Smooth muscle cell of the umbilical artery (primary cell): ENCODE results near the gene IREB2. TPM values are rescaled to one million over a fixed set of nuclear protein-coding genes. Genes with fewer than 3 reads are reported as not detected.

Experiments used
- total RNA-seq: library from RNA; depleted of rRNA; stranded (reverse); fragments of >200 nt; gene quantifications from 2 replicates; pipeline ENCODE4 v1.2.3, GENCODE V29; 2014

The IREB2 gene, protein sequence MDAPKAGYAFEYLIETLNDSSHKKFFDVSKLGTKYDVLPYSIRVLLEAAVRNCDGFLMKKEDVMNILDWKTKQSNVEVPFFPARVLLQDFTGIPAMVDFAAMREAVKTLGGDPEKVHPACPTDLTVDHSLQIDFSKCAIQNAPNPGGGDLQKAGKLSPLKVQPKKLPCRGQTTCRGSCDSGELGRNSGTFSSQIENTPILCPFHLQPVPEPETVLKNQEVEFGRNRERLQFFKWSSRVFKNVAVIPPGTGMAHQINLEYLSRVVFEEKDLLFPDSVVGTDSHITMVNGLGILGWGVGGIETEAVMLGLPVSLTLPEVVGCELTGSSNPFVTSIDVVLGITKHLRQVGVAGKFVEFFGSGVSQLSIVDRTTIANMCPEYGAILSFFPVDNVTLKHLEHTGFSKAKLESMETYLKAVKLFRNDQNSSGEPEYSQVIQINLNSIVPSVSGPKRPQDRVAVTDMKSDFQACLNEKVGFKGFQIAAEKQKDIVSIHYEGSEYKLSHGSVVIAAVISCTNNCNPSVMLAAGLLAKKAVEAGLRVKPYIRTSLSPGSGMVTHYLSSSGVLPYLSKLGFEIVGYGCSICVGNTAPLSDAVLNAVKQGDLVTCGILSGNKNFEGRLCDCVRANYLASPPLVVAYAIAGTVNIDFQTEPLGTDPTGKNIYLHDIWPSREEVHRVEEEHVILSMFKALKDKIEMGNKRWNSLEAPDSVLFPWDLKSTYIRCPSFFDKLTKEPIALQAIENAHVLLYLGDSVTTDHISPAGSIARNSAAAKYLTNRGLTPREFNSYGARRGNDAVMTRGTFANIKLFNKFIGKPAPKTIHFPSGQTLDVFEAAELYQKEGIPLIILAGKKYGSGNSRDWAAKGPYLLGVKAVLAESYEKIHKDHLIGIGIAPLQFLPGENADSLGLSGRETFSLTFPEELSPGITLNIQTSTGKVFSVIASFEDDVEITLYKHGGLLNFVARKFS
- 30.0 and 43.4 TPM in 2 replicates for total RNA-seq

DNA sequence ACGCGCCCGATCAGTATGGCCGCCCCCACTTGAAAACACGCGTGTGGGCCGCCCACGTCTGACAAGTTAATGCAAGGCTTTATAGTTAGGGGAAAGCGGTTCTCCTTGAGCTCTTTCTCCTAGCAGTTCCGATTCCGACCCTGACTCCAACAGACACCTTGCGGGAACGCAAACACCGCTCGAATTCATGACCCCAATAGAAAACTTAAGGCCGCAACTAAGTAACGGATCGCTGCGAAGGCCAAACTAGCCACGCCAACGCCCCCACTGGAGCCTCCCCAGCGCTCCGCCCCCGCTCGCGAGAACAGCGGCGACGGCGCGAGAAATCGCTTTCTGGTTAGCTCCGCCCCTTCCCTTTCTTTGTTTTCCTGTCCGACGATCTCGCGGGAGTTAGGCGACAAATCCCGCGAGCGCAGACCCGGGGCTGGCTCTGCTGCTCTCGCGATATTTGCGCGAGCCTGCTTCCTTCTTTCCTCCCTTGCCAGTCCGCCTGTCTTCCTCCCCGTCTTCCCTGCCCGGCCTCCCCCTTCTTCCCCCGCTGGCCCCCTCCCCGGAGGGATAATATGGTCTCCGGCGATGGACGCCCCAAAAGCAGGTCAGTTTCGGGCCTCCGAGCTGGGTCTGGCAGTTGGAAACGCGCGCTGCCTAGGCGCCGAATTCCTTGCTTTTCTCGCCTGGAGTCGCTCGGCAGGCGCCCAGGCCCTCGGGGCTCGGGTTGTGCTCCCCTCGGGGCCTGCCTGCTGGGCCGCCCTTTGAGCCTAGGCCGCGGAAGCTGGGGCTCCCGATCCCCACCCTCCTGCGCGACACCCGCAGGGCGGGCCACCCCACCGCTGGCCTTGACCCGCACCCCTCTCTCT lies at the start of gene IREB2:
TSS of gene IREB2 (plus strand) at position 455 of the 857 bp plus-strand sequence. CDS start at position 577, 122 bp downstream.

DNA sequence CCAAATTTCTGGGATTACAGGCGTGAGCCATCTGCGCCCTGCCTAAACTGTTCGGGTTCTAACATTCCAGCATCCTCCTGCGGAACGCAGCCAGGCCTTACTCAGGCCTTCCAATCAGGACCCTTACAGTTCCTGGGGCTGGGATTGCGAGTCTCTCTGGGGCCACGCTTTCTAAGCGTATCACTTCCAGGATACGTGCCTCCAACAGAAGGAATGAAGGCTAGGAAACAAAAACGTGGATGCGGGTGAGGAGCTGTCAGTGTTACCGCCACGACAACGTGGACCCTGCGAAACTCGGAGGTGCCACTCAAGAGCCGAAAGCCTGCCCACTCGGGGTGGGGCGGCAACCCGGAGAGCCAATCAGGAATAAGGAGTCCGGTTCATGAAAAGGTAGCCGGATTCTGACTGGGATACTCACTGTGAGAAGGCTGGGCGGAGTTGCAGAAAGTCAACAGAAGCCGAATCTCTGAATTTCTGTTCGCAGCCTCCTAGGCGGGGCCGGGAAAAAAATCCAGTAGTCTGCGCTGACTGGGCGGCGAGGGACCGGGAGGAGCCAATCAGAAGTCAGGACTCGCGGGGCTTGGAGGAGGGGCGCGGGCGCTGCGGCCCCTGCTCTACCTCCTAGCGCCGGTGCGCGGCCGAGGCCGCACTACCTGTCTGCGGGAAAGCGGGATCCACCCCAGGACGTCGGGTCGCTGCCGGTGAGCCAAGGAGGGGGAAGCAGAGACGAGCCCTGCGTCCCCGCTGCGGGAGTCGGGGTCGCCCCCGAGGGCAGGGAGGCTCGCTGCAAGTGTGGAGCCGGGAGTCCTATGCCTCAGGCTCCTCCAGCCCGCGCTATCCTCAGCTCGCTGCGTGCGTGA lies 69.2 kb downstream of the IREB2 start, which contains the start of gene HYKK:
TSS of gene HYKK (plus strand) at position 607 of the 860 bp plus-strand sequence. CDS start 5,512 bp downstream, outside the sequence.

DNA sequence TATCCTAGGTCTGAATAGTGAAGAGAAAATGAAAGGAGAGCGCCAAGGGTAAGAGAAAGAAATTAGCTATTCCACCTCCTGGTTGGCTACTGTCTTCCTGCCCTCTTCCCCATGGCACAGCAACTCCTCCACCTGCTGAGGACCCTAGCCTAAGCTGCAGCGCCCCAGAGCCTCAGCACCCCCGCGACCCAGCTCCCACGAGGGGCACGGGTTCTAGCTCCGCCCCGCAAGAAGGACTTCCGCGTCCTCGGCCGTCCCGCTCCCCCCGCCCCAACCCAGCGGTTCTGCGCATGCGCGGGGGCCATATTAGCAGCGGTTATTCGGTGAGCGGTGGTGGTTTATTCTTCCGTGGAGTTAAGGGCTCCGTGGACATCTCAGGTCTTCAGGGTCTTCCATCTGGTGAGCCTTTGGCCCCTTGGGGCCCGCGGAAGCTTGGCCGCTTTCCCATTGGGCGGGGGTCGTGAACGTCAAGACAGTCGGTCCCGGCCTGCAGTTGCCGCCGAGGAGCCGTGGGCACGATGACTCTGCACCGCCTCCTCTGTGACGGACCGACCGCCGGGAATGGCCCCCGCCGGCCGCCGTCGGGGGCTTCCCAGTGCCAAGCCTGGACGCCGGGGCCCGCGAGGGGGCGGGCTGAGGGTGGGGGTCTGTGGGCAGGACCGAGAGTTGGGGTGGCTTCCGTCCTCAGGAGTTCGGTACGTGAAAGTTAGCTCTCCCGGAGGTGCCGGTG lies 102.3 kb downstream of the IREB2 start, which contains the start of gene PSMA4:
TSS of gene PSMA4 (plus strand) at position 304 of the 730 bp plus-strand sequence. CDS start 1,484 bp downstream, outside the sequence.

Other genes with a start within 250 kb of the IREB2 start
- gene ACSBG1, start 203.7 kb upstream of the IREB2 start, total RNA-seq = 0.05 TPM in 1 of 2 replicates, not detected in the other
- gene DNAJA4, start 173.7 kb upstream of the IREB2 start, total RNA-seq = 2.7 and 3.0 TPM in 2 replicates
- 56.1 and 91.8 TPM in 2 replicates for gene SKIC8, start 138.6 kb upstream of the IREB2 start, total RNA-seq
- not detected in 2 replicates for gene CRABP1, start 97.9 kb upstream of the IREB2 start, total RNA-seq
- 2.6 and 4.2 TPM in 2 replicates for gene HYKK, start 69.4 kb downstream of the IREB2 start, total RNA-seq
- gene PSMA4, start 102.2 kb downstream of the IREB2 start, total RNA-seq = 181 and 241 TPM in 2 replicates
- 0.59 and 1.4 TPM in 2 replicates for gene CHRNA5, start 127.3 kb downstream of the IREB2 start, total RNA-seq
- gene CHRNA3, start 182.8 kb downstream of the IREB2 start, total RNA-seq = under 0.01 TPM in 1 of 2 replicates, not detected in the other
- gene CHRNB4, start 203.0 kb downstream of the IREB2 start, total RNA-seq = not detected in 2 replicates